Measurements from ENCODE around the gene CMIP. TPM values are rescaled to one million over a fixed set of nuclear protein-coding genes. Genes with fewer than 3 reads are reported as not detected.

The CMIP gene
- total and polyA plus RNA-seq, 7 donors, result 1.4 to 8.9 (median 4.1) TPM

DNA sequence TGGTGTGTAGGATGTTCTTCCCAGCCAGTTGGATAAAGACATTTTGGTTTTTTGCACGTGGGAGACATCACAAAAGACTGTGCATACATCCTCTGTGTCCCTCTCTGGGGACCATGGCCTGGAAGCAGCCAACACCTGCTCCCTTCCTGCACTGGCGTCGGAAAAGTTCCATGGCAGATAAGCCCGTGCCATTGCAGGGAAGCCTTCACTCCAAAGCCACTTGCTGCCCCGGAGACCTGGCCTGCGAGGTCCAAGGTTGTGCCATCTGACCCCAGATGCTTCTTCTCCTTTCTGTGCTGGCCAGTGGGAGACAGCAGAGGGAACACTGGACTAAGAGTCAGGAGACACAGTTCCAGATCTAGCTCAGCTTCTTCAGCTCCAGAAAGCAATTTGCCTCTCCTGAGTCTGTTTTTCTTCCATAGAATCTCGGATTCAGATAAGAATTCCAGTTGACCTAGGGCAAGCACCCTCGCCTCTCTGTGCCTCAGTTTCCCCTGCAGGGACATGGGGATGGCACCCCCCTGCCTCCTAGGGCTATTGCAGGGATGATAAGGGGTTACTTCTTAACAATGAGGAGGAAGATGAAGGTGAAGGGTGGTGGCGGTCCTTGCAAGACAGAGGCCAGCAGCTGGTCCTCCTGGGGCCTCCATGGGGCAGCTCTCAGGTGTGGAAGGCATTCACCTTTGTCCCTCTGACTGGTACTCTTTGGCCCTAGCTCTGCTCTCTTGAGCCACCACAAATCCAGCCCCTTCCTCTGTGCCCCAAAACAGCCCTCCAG, 134.2 kb downstream of the CMIP start:
- TF ChIP-seq, protein P1, sequence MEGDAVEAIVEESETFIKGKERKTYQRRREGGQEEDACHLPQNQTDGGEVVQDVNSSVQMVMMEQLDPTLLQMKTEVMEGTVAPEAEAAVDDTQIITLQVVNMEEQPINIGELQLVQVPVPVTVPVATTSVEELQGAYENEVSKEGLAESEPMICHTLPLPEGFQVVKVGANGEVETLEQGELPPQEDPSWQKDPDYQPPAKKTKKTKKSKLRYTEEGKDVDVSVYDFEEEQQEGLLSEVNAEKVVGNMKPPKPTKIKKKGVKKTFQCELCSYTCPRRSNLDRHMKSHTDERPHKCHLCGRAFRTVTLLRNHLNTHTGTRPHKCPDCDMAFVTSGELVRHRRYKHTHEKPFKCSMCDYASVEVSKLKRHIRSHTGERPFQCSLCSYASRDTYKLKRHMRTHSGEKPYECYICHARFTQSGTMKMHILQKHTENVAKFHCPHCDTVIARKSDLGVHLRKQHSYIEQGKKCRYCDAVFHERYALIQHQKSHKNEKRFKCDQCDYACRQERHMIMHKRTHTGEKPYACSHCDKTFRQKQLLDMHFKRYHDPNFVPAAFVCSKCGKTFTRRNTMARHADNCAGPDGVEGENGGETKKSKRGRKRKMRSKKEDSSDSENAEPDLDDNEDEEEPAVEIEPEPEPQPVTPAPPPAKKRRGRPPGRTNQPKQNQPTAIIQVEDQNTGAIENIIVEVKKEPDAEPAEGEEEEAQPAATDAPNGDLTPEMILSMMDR (IDR thresholded peaks at IDR 0.05), result no peak
- no peak for DNase-seq
- no peak overlapping the region for H3K4me3 ChIP-seq
- H3K36me3 ChIP-seq (ENCODE audit: insufficient read depth in 1 of 2, low read depth in 1 of 2), result no peaks in the 10 kb centered on the region
- no peaks in the 10 kb centered on the region for H3K9me3 ChIP-seq
- no peak for ATAC-seq
- no peaks in the 10 kb centered on the region for H3K27me3 ChIP-seq (ENCODE audit: insufficient read depth in 3 of 3, low read length in 2 of 3)
- no peak overlapping the region for H3K27ac ChIP-seq
- H3K4me1 ChIP-seq, result no peaks in the 10 kb centered on the region
- WGBS, 3 donors, result 63 to 70% (median 64%) methylated on average over 9 of the region's 9 CpGs
- intact Hi-C loops (cut with DNase I), result no loop called here

DNA sequence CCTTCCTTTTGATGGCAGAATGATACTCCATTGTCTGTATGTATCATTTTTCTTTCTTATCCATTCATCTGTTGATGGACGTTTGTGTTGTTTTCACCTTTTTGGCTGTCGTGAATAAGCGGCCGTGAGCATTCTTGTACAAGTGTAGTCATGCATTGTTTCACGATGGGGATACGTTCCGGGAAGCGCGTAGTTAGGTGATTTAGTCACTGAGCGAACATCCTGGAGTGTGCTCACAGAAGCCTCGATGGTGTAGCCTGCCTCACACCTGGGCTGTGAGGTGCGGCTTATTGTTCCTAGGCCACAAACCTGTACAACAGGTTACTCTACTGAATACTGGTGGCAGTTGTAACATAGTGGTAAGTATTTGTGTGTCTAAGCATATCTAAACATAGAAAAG, 136.5 kb downstream of the CMIP start:
- no peak for DNase-seq
- no peaks in the 10 kb centered on the region for H3K4me1 ChIP-seq
- H3K27me3 ChIP-seq (ENCODE audit: insufficient read depth in 3 of 3, low read length in 2 of 3), result no peaks in the 10 kb centered on the region
- no peak overlapping the region for H3K27ac ChIP-seq
- WGBS, 3 donors, result 91 to 93% (median 92%) methylated on average over 12 of the region's 12 CpGs
- ATAC-seq, result no peak
- no peaks in the 10 kb centered on the region for H3K36me3 ChIP-seq (ENCODE audit: insufficient read depth in 1 of 2, low read depth in 1 of 2)
- no peaks in the 10 kb centered on the region for H3K9me3 ChIP-seq
- TF ChIP-seq, protein P1 (IDR thresholded peaks at IDR 0.05), result no peak
- no peak overlapping the region for H3K4me3 ChIP-seq
- intact Hi-C loops (cut with DNase I), result no loop called here

DNA sequence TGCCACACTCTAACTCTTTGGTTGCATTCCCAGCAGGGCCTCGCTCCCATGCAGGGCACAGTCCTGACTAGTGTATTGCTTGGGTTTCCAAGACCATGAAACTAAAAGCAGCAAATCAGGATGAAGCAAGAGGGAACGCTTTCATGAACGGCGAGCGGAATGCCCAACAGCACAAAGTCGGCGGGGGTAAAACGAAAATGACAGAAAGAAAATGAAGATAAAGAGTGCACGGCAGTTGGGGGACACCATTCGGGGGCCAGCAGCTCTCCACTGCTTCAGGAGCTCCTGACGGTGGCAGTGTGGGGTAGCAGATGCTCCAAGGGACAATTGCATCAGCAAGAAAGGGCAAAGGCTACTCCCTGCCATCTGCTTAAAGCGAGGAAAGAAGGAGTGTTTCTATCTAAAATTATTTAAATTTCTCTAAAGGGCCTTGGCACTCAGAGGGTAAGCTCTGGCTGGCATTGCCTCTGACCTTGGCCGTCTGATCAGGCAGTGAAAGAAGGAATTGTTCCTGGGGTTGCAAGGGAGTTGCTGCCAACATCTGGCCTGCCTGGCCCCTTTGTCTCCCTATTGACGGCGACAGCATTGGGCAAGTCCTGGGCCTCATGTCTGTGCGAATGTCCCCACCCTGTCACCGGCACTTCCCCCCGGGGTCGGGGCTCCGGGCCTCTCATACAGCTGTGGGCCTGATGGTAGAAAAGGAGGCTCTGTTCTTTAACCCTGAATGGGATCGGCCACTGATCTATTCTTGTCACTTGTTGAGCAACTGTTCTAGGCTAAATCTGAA, 138.2 kb downstream of the CMIP start:
- peak in 1 of 2 donors; percentile 27 for DNase-seq
- Histone ChIP-seq H3K9me3 (no peaks in the 10 kb centered on the region), H3K36me3 (ENCODE audit: insufficient read depth in 1 of 2, low read depth in 1 of 2) (no peaks in the 10 kb centered on the region), H3K4me1 (no peaks in the 10 kb centered on the region), H3K27me3 (ENCODE audit: insufficient read depth in 3 of 3, low read length in 2 of 3) (no peaks in the 10 kb centered on the region), H3K27ac (no peak overlapping the region), H3K4me3 (no peak overlapping the region)
- intact Hi-C loops (cut with DNase I), result no loop called here
- TF ChIP-seq, protein P1 (IDR thresholded peaks at IDR 0.05), result no peak
- 50 to 77% (median 56%) methylated on average over 21 of the region's 21 CpGs for WGBS, 3 donors
- no peak for ATAC-seq

DNA sequence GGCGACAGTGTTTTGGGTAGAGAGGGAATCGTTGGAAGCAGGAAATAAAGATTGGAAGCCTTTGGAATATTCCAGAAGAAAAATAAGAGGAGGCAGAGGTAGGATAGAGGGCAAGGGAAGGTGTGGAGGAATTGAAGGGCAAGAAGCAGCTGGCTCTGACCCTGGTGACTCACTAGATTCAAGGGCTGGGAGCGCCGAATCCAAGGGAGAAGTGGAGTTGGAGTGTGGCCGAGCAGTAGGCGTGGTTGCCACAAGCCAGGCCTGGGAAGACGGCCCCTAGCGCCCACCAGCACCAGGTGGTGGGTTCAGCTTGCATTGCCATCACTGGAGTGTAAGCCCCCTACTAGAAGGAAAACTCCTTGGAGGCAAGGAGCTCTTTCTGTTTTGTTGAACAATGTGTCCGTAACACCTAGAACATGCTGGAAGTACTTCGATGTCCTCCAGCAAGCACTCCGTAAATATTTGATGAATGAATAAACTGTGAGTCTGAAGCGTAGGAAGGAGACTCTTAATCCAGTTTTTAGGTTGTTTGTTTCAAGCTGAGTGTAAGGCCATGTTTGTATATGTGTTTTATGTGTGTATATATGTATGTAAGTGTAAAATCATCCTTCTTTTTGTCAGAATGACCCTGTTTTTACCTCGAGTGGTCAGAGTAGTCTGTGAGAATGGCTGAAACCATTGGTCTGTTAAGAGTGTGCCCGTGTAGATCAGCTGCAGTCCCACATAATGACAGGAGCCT, 139.5 kb downstream of the CMIP start:
- TF ChIP-seq, protein P1 (IDR thresholded peaks at IDR 0.05), result no peak
- Histone ChIP-seq H3K27me3 (ENCODE audit: insufficient read depth in 3 of 3, low read length in 2 of 3) (no peaks in the 10 kb centered on the region), H3K36me3 (ENCODE audit: insufficient read depth in 1 of 2, low read depth in 1 of 2) (no peaks in the 10 kb centered on the region), H3K27ac (no peak overlapping the region), H3K4me1 (no peaks in the 10 kb centered on the region), H3K9me3 (no peaks in the 10 kb centered on the region), H3K4me3 (no peak overlapping the region)
- intact Hi-C loops (cut with DNase I), result no loop called here
- no peak for ATAC-seq
- 79 to 88% (median 86%) methylated on average over 14 of the region's 14 CpGs for WGBS, 3 donors
- no peak for DNase-seq
